Sciatic nerve (tissue), 2 donors: ENCODE results near the gene CDH13. TPM values are rescaled to one million over a fixed set of nuclear protein-coding genes. Genes with fewer than 3 reads are reported as not detected.

Experiments used
- ATAC-seq: fragments of 200-7000 bp; cut with Tn5 transposase; one replicate; pipeline ENCODE4 v1.9.1; 2020; ENCODE audit warnings: mild to moderate bottlenecking, moderate library complexity
- DNase-seq: peaks from one replicate; pipeline ENCODE4 v3.0.0-alpha.2; 2020; ENCODE audit warnings: low spot score
- intact Hi-C: fragments of 100-400 bp; cut with DNase I; formaldehyde crosslinking; loops from one replicate; pipeline ENCODE4 v1.14.2; 2022
- total RNA-seq: library from RNA; stranded (reverse); fragmentation: NEBNext Ultra II Directional; extraction: Animal tissue kit (Norgen Biotek cat#: 25700); gene quantifications from one replicate; pipeline ENCODE4 v1.2.1, GENCODE V29; 2021
- donor health status: DM: no; HTN: no; CAD: no.
- donor health status: DM: no; HTN: no; CAD: no.

CDH13 gene
- total RNA-seq, 1 donor from 2014 or later: 7.5 TPM

- ATAC-seq (no peak), DNase-seq (no peak)
- intact Hi-C loops: no loop called here
Observed at GRCh38 chr16:82623241-82623640, 3.5 kb upstream of the CDH13 start.

GRCh38 chr16:82625066-82625968 is 1.5 kb upstream of the CDH13 start:
- DNase-seq (no peak), ATAC-seq (no peak)
- intact Hi-C loops: no loop called here

GRCh38 chr16:82628088-82628423 is 1.3 kb downstream of the CDH13 start:
- intact Hi-C loops: no loop called here
- DNase-seq (no peak), ATAC-seq (no peak)

- DNase-seq: no peak
- no peak for ATAC-seq
- intact Hi-C loops: no loop called here
Observed at GRCh38 chr16:82628711-82629110, 1.9 kb downstream of the CDH13 start.

GRCh38 chr16:82629441-82630027 is 2.8 kb downstream of the CDH13 start:
- DNase-seq (no peak), ATAC-seq (no peak)
- intact Hi-C loops: no loop called here

GRCh38 chr16:82630219-82630618 is 3.5 kb downstream of the CDH13 start:
- intact Hi-C loops: no loop called here
- ATAC-seq (no peak), DNase-seq (no peak)

GRCh38 chr16:82630688-82631087 is 3.9 kb downstream of the CDH13 start:
- ATAC-seq: no peak
- intact Hi-C loops: no loop called here
- DNase-seq: no peak

GRCh38 chr16:82631701-82632685 is 5.2 kb downstream of the CDH13 start:
- no peak for ATAC-seq
- intact Hi-C loops: no loop called here
- no peak for DNase-seq

GRCh38 chr16:82633964-82634600 is 7.3 kb downstream of the CDH13 start:
- ATAC-seq: no peak
- no peak for DNase-seq
- intact Hi-C loops: no loop called here

GRCh38 chr16:82634955-82635610 is 8.3 kb downstream of the CDH13 start:
- ATAC-seq (no peak), DNase-seq (no peak)

GRCh38 chr16:82636485-82636884 is 9.7 kb downstream of the CDH13 start:
- ATAC-seq (no peak), DNase-seq (no peak)
- intact Hi-C loops: no loop called here

More at GRCh38 chr16:82634955-82635610, 8.3 kb downstream of the CDH13 start:
- intact Hi-C loops: no loop called here

GRCh38 chr16:82636958-82637357 is 10.2 kb downstream of the CDH13 start:
- DNase-seq (no peak), ATAC-seq (no peak)
- intact Hi-C loops: no loop called here

GRCh38 chr16:82638095-82638798 is 11.5 kb downstream of the CDH13 start:
- DNase-seq (no peak), ATAC-seq (no peak)
- intact Hi-C loops: no loop called here

- DNase-seq (no peak), ATAC-seq (no peak)
- intact Hi-C loops: no loop called here
Observed at GRCh38 chr16:82639263-82639662, 12.5 kb downstream of the CDH13 start.

- intact Hi-C loops: no loop called here
- DNase-seq (peak; percentile 60), ATAC-seq (no peak)
Observed at GRCh38 chr16:82639666-82640336, 13.0 kb downstream of the CDH13 start.

- ATAC-seq: no peak
- intact Hi-C loops: no loop called here
Observed at GRCh38 chr16:82641336-82641984, 14.7 kb downstream of the CDH13 start.

GRCh38 chr16:82643136-82643535 is 16.4 kb downstream of the CDH13 start:
- no peak for ATAC-seq
- intact Hi-C loops: no loop called here

More at GRCh38 chr16:82641336-82641984, 14.7 kb downstream of the CDH13 start:
- no peak for DNase-seq

More at GRCh38 chr16:82643136-82643535, 16.4 kb downstream of the CDH13 start:
- DNase-seq: no peak
